ENCODE data around the gene A1CF. TPM values are rescaled to one million over a fixed set of nuclear protein-coding genes. Genes with fewer than 3 reads are reported as not detected.
"Not testable (repeated sequence)": the region's sequence is repeated elsewhere in the genome, so short reads cannot be mapped to it uniquely, and the experiment has no call there.

The A1CF gene
- total RNA-seq: not detected
- long read RNA-seq: 0 reads

GRCh38 chr10:50885097-50885859 lies at the start of gene A1CF:
Gene A1CF (minus strand): TSS chr10:50885627. CDS start chr10:50859940, 25,687 bp downstream.
- Histone ChIP-seq H3K4me3 (no peak within 1 kb of the TSS), H3K9me3 (replicated peaks) (no peaks in the 10 kb centered on the region), H3K27me3 (ENCODE audit: low read depth) (no peaks in the 10 kb centered on the region), H3K27ac (replicated peaks) (no peak within 1 kb of the TSS), H3K4me1 (no peaks in the 10 kb centered on the region), H3K36me3 (no peaks in the 10 kb centered on the region)
- DNase-seq: no peak
- intact Hi-C loops (cut with micrococcal nuclease): no loop called here
- TF ChIP-seq CTCF (IDR thresholded peaks at IDR 0.05; ENCODE audit: borderline replicate concordance): no peak

GRCh38 chr10:50931948-50932431 lies 46.6 kb upstream of the A1CF start:
- Histone ChIP-seq H3K9me3 (replicated peaks) (no peaks in the 10 kb centered on the region), H3K27ac (replicated peaks) (no peak overlapping the region), H3K4me3 (no peak overlapping the region), H3K27me3 (ENCODE audit: low read depth) (no peaks in the 10 kb centered on the region), H3K4me1 (peaks cover 5% of the 10 kb centered on the region), H3K36me3 (no peaks in the 10 kb centered on the region)
- TF ChIP-seq CTCF (IDR thresholded peaks at IDR 0.05; ENCODE audit: borderline replicate concordance): no peak
- intact Hi-C loops (cut with micrococcal nuclease): no loop called here
- no peak for DNase-seq

- Histone ChIP-seq H3K4me3 (no peak overlapping the region), H3K36me3 (no peaks in the 10 kb centered on the region), H3K9me3 (replicated peaks) (no peaks in the 10 kb centered on the region), H3K27me3 (ENCODE audit: low read depth) (no peaks in the 10 kb centered on the region), H3K27ac (replicated peaks) (no peak overlapping the region), H3K4me1 (peaks cover 5% of the 10 kb centered on the region)
- intact Hi-C loops (cut with micrococcal nuclease): no loop called here
- no peak for DNase-seq
- no peak for TF ChIP-seq CTCF (IDR thresholded peaks at IDR 0.05; ENCODE audit: borderline replicate concordance)
These were observed 44.2 kb upstream of the A1CF start for GRCh38 chr10:50929670-50930069.

- no peak for TF ChIP-seq CTCF (IDR thresholded peaks at IDR 0.05; ENCODE audit: borderline replicate concordance)
- Histone ChIP-seq H3K36me3 (no peaks in the 10 kb centered on the region), H3K9me3 (replicated peaks) (peaks cover 10% of the 10 kb centered on the region), H3K27ac (replicated peaks) (peak overlapping the region; percentile 53), H3K4me3 (no peak overlapping the region), H3K4me1 (peaks cover 5% of the 10 kb centered on the region), H3K27me3 (ENCODE audit: low read depth) (no peaks in the 10 kb centered on the region)
- intact Hi-C loops (cut with micrococcal nuclease): no loop called here
- DNase-seq: no peak
These were observed 42.7 kb upstream of the A1CF start for GRCh38 chr10:50928190-50928552.

DNA sequence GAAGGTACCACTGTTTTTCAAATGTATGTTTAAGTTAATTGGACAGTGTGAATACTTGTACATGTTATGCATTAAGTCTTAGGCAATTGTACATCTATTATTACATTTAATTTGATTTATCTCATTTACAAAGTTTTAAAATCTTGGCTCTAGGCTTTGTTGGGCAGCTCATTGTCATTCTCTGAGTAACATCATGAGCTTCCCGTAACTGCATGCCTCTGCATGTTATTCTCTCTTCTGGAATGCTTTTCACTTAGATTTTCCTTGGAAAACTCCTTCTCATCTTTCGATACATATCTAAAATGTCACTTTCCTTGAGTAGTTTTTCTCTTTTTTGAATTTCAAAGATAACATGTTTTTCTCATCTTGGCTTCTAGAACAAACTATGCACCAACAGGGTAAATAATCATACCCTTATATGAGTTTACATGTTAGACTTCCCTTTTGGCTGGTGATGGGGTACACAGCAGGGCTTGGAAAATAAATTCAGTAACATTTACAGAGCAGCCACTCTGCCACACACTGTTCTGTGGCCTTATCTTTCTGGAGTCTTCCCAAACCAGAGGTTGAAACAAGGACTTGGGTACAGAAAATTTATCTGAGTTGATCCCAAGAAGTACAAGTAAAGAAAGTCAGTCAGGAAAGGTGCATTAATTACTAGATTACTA lies 42.2 kb upstream of the A1CF start:
- no peak for DNase-seq
- intact Hi-C loops (cut with micrococcal nuclease): no loop called here
- H3K9me3 ChIP-seq (replicated peaks): peaks cover 13% of the 10 kb centered on the region
- peak overlapping the region; percentile 53 for H3K27ac ChIP-seq (replicated peaks)
- no peaks in the 10 kb centered on the region for H3K27me3 ChIP-seq (ENCODE audit: low read depth)
- no peaks in the 10 kb centered on the region for H3K36me3 ChIP-seq
- no peak for TF ChIP-seq CTCF (IDR thresholded peaks at IDR 0.05; ENCODE audit: borderline replicate concordance)
- no peak overlapping the region for H3K4me3 ChIP-seq
- peaks cover 5% of the 10 kb centered on the region for H3K4me1 ChIP-seq

GRCh38 chr10:50923471-50923870 lies 38.0 kb upstream of the A1CF start:
- H3K27me3 ChIP-seq (ENCODE audit: low read depth); H3K27ac ChIP-seq (replicated peaks); H3K36me3 ChIP-seq; intact Hi-C loops (cut with micrococcal nuclease); DNase-seq; H3K4me3 ChIP-seq: not testable (repeated sequence)
- Histone ChIP-seq H3K4me1 (peaks cover 18% of the 10 kb centered on the region), H3K9me3 (replicated peaks) (peaks cover 13% of the 10 kb centered on the region)

Measured in left ventricle myocardium inferior (tissue), 1 donor.